PFSK-1 (cell line): ENCODE results near the gene PCAT7.

Experiments
- FOXP2 ChIP-seq: optimal IDR thresholded peaks from 2 replicates; pipeline ENCODE3; 2011; ENCODE audit warnings: borderline replicate concordance, control low read depth, inconsistent platforms; ENCODE audit not compliant: insufficient read depth; ENCODE audit errors: extremely low read length, extremely low read depth
- POLR2AphosphoS5 ChIP-seq: IDR thresholded peaks from 2 replicates; pipeline ENCODE4 v1.6.1; 2012; ENCODE audit warnings: low read depth, mild to moderate bottlenecking, control low read depth, low read length, moderate library complexity

DNA sequence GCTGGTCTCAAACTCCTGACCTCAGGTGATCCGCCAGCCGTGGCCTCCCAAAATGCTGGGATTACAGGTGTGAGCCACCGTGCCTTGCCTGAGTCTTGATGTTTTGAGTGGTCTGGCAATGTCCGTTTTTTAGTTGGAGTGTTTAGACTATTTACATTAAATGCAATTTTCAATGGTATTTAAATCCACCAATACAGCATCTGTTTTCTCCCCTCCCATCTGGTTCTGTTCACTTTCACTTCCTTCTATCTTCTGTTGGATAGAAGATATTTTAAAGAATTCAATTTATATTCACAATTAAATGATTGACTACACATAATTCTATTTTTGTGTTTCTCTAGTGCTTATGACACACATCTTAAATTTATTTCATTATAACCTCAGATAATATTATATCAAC, 26.0 kb upstream of the PCAT7 start:
- TF ChIP-seq POLR2AphosphoS5 (no peak), FOXP2 (no peak)
